ENCODE measurements around the gene TTLL3. TPM values are rescaled to one million over a fixed set of nuclear protein-coding genes. Genes with fewer than 3 reads are reported as not detected.

Gene TTLL3
- total RNA-seq, 1 experiment from 2014 or later: 79.3 TPM

- no peak for DNase-seq
These were observed 19.0 kb downstream of the TTLL3 start for GRCh38 chr3:9828801-9829755.

GRCh38 chr3:9831253-9831652 lies 21.2 kb downstream of the TTLL3 start:
- Histone ChIP-seq H3K9me2 (replicated peaks; ENCODE audit: insufficient read depth, low read length) (no peaks in the 10 kb centered on the region), H3K36me3 (ENCODE audit: insufficient read depth, low read length) (peaks cover 9% of the 10 kb centered on the region), H2AFZ (ENCODE audit: low read length) (no peak overlapping the region), H3K4me2 (ENCODE audit: low read depth, low read length, poor library complexity, severe bottlenecking) (no peak overlapping the region), H3K27ac (ENCODE audit: low read length) (no peak overlapping the region), H3K79me2 (ENCODE audit: low read length) (no peaks in the 10 kb centered on the region), H3K9ac (ENCODE audit: low read length) (no peak overlapping the region), H3K27me3 (ENCODE audit: low read length) (no peaks in the 10 kb centered on the region), H3K4me1 (ENCODE audit: low read length) (no peaks in the 10 kb centered on the region), H3K9me3 (ENCODE audit: low read length) (no peaks in the 10 kb centered on the region), H4K20me1 (ENCODE audit: insufficient read depth, low read depth, low read length) (no peaks in the 10 kb centered on the region), H3K4me3 (ENCODE audit: low read length) (no peak overlapping the region)
- no peak for DNase-seq

More at GRCh38 chr3:9828801-9829755, 19.0 kb downstream of the TTLL3 start:
- H3K9ac ChIP-seq (ENCODE audit: low read length): no peak overlapping the region
- no peak overlapping the region for H3K4me2 ChIP-seq (ENCODE audit: low read depth, low read length, poor library complexity, severe bottlenecking)
- peaks cover 11% of the 10 kb centered on the region for H3K36me3 ChIP-seq (ENCODE audit: insufficient read depth, low read length)
- no peaks in the 10 kb centered on the region for H3K4me1 ChIP-seq (ENCODE audit: low read length)
- H3K9me2 ChIP-seq (replicated peaks; ENCODE audit: insufficient read depth, low read length): no peaks in the 10 kb centered on the region
- no peak overlapping the region for H3K4me3 ChIP-seq (ENCODE audit: low read length)
- H2AFZ ChIP-seq (ENCODE audit: low read length): no peak overlapping the region
- H3K27ac ChIP-seq (ENCODE audit: low read length): no peak overlapping the region
- H4K20me1 ChIP-seq (ENCODE audit: insufficient read depth, low read depth, low read length): no peaks in the 10 kb centered on the region
- no peaks in the 10 kb centered on the region for H3K27me3 ChIP-seq (ENCODE audit: low read length)
- H3K9me3 ChIP-seq (ENCODE audit: low read length): no peaks in the 10 kb centered on the region
- H3K79me2 ChIP-seq (ENCODE audit: low read length): no peaks in the 10 kb centered on the region

GRCh38 chr3:9833078-9833477 lies 23.0 kb downstream of the TTLL3 start:
- Histone ChIP-seq H2AFZ (ENCODE audit: low read length) (no peak overlapping the region), H3K79me2 (ENCODE audit: low read length) (no peaks in the 10 kb centered on the region), H3K9ac (ENCODE audit: low read length) (no peak overlapping the region), H3K9me3 (ENCODE audit: low read length) (no peaks in the 10 kb centered on the region), H3K36me3 (ENCODE audit: insufficient read depth, low read length) (peaks cover 15% of the 10 kb centered on the region; the same call in 1 of the 2 replicates), H3K27me3 (ENCODE audit: low read length) (no peaks in the 10 kb centered on the region), H3K4me1 (ENCODE audit: low read length) (no peaks in the 10 kb centered on the region), H4K20me1 (ENCODE audit: insufficient read depth, low read depth, low read length) (no peaks in the 10 kb centered on the region), H3K4me3 (ENCODE audit: low read length) (no peak overlapping the region), H3K27ac (ENCODE audit: low read length) (no peak overlapping the region), H3K4me2 (ENCODE audit: low read depth, low read length, poor library complexity, severe bottlenecking) (no peak overlapping the region), H3K9me2 (replicated peaks; ENCODE audit: insufficient read depth, low read length) (no peaks in the 10 kb centered on the region)
- no peak for DNase-seq

GRCh38 chr3:9834520-9835380 lies 24.7 kb downstream of the TTLL3 start:
- DNase-seq: no peak
- no peaks in the 10 kb centered on the region for H3K9me3 ChIP-seq (ENCODE audit: low read length)
- H3K9ac ChIP-seq (ENCODE audit: low read length): no peak overlapping the region
- H3K9me2 ChIP-seq (replicated peaks; ENCODE audit: insufficient read depth, low read length): no peaks in the 10 kb centered on the region
- peaks cover 15% of the 10 kb centered on the region; the same call in 1 of the 2 replicates for H3K36me3 ChIP-seq (ENCODE audit: insufficient read depth, low read length)
- H3K4me3 ChIP-seq (ENCODE audit: low read length): no peak overlapping the region
- no peaks in the 10 kb centered on the region for H3K79me2 ChIP-seq (ENCODE audit: low read length)
- no peak overlapping the region for H2AFZ ChIP-seq (ENCODE audit: low read length)
- no peaks in the 10 kb centered on the region for H4K20me1 ChIP-seq (ENCODE audit: insufficient read depth, low read depth, low read length)
- H3K27me3 ChIP-seq (ENCODE audit: low read length): no peaks in the 10 kb centered on the region
- no peaks in the 10 kb centered on the region for H3K4me1 ChIP-seq (ENCODE audit: low read length)
- H3K4me2 ChIP-seq (ENCODE audit: low read depth, low read length, poor library complexity, severe bottlenecking): no peak overlapping the region
- no peak overlapping the region for H3K27ac ChIP-seq (ENCODE audit: low read length)

GRCh38 chr3:9837701-9838582 lies 27.9 kb downstream of the TTLL3 start:
- H3K4me3 ChIP-seq (ENCODE audit: low read length): no peak overlapping the region
- peaks cover 8% of the 10 kb centered on the region for H3K79me2 ChIP-seq (ENCODE audit: low read length)
- peaks cover 19% of the 10 kb centered on the region; the same call in 1 of the 2 replicates for H3K36me3 ChIP-seq (ENCODE audit: insufficient read depth, low read length)
- H3K9ac ChIP-seq (ENCODE audit: low read length): no peak overlapping the region
- H3K4me2 ChIP-seq (ENCODE audit: low read depth, low read length, poor library complexity, severe bottlenecking): no peak overlapping the region
- no peak overlapping the region for H2AFZ ChIP-seq (ENCODE audit: low read length)
- no peaks in the 10 kb centered on the region for H3K27me3 ChIP-seq (ENCODE audit: low read length)
- H3K9me3 ChIP-seq (ENCODE audit: low read length): no peaks in the 10 kb centered on the region
- no peak overlapping the region for H3K27ac ChIP-seq (ENCODE audit: low read length)
- no peaks in the 10 kb centered on the region for H4K20me1 ChIP-seq (ENCODE audit: insufficient read depth, low read depth, low read length)
- H3K9me2 ChIP-seq (replicated peaks; ENCODE audit: insufficient read depth, low read length): no peaks in the 10 kb centered on the region
- peaks cover 8% of the 10 kb centered on the region for H3K4me1 ChIP-seq (ENCODE audit: low read length)
- no peak for DNase-seq

- H3K4me1 ChIP-seq (ENCODE audit: low read length): peaks cover 9% of the 10 kb centered on the region
- no peaks in the 10 kb centered on the region for H3K9me3 ChIP-seq (ENCODE audit: low read length)
- no peak overlapping the region for H3K4me2 ChIP-seq (ENCODE audit: low read depth, low read length, poor library complexity, severe bottlenecking)
- H3K27me3 ChIP-seq (ENCODE audit: low read length): no peaks in the 10 kb centered on the region
- H3K9me2 ChIP-seq (replicated peaks; ENCODE audit: insufficient read depth, low read length): no peaks in the 10 kb centered on the region
- peaks cover 14% of the 10 kb centered on the region for H3K79me2 ChIP-seq (ENCODE audit: low read length)
- no peak overlapping the region for H3K27ac ChIP-seq (ENCODE audit: low read length)
- no peak overlapping the region for H2AFZ ChIP-seq (ENCODE audit: low read length)
- peaks cover 19% of the 10 kb centered on the region; the same call in 1 of the 2 replicates for H3K36me3 ChIP-seq (ENCODE audit: insufficient read depth, low read length)
- H4K20me1 ChIP-seq (ENCODE audit: insufficient read depth, low read depth, low read length): no peaks in the 10 kb centered on the region
- DNase-seq: no peak
- H3K9ac ChIP-seq (ENCODE audit: low read length): no peak overlapping the region
- no peak overlapping the region for H3K4me3 ChIP-seq (ENCODE audit: low read length)
These were observed 28.8 kb downstream of the TTLL3 start for GRCh38 chr3:9838856-9839255.

GRCh38 chr3:9841015-9841414 lies 31.0 kb downstream of the TTLL3 start:
- Histone ChIP-seq H3K27me3 (ENCODE audit: low read length) (no peaks in the 10 kb centered on the region), H3K4me2 (ENCODE audit: low read depth, low read length, poor library complexity, severe bottlenecking) (no peak overlapping the region), H3K9ac (ENCODE audit: low read length) (no peak overlapping the region), H3K4me3 (ENCODE audit: low read length) (no peak overlapping the region), H3K9me2 (replicated peaks; ENCODE audit: insufficient read depth, low read length) (no peaks in the 10 kb centered on the region), H4K20me1 (ENCODE audit: insufficient read depth, low read depth, low read length) (no peaks in the 10 kb centered on the region), H3K27ac (ENCODE audit: low read length) (no peak overlapping the region), H3K4me1 (ENCODE audit: low read length) (peaks cover 15% of the 10 kb centered on the region), H3K79me2 (ENCODE audit: low read length) (peaks cover 14% of the 10 kb centered on the region), H3K9me3 (ENCODE audit: low read length) (no peaks in the 10 kb centered on the region), H3K36me3 (ENCODE audit: insufficient read depth, low read length) (peaks cover 16% of the 10 kb centered on the region; the same call in 1 of the 2 replicates), H2AFZ (ENCODE audit: low read length) (no peak overlapping the region)
- DNase-seq: no peak

Data from Karpas-422 (cell line).